Suprapubic skin (tissue), 4 donors: ENCODE measurements around the gene GALNT2. TPM values are rescaled to one million over a fixed set of nuclear protein-coding genes. Genes with fewer than 3 reads are reported as not detected.

Experiments used
- DNase-seq, 2 donors: peaks; one replicate each; pipeline ENCODE4 v3.0.0-alpha.2; 2019; ENCODE audit warnings: low spot score in 2 of 2
- H3K27ac ChIP-seq: fragments of 200-600 bp; sonication (generic); one replicate; pipeline ENCODE4 v1.5.1; 2019
- H3K27me3 ChIP-seq: fragments of 200-600 bp; sonication (generic); one replicate; pipeline ENCODE4 v1.5.1; 2019
- H3K36me3 ChIP-seq: fragments of 200-600 bp; sonication (generic); one replicate; pipeline ENCODE4 v1.5.1; 2019
- H3K4me1 ChIP-seq: fragments of 200-600 bp; sonication (generic); one replicate; pipeline ENCODE4 v1.5.1; 2019
- H3K4me3 ChIP-seq: fragments of 200-600 bp; sonication (generic); one replicate; pipeline ENCODE4 v1.5.1; 2019; ENCODE audit warnings: mild to moderate bottlenecking
- H3K9me3 ChIP-seq: fragments of 200-600 bp; sonication (generic); one replicate; pipeline ENCODE4 v1.5.1; 2019
- EP300 ChIP-seq: sonication (generic); formaldehyde crosslinking; IDR thresholded peaks from one replicate; pipeline ENCODE4 v1.6.1; 2017; ENCODE audit warnings: antibody characterized with exemption
- POLR2A ChIP-seq, 2 donors: fragments of 450-650 bp; IDR thresholded peaks; one replicate each; pipeline ENCODE4 v1.6.1; 2017; ENCODE audit warnings: antibody characterized with exemption in 2 of 2, mild to moderate bottlenecking in 2 of 2, moderate library complexity in 2 of 2
- POLR2AphosphoS5 ChIP-seq, 3 donors: sonication (generic); formaldehyde crosslinking; IDR thresholded peaks; one replicate each; pipeline ENCODE4 v1.6.1; 2017; ENCODE audit warnings: antibody characterized with exemption in 3 of 3
- WGBS: methylation state at CpG from one replicate; pipeline ENCODE4 v1.1.5; 2018; 5-methylcytosine and 5-hydroxymethylcytosine counted together
- total RNA-seq, 4 donors: library from RNA; depleted of rRNA; stranded (reverse); fragments of >200 nt; gene quantifications; one replicate each; pipeline ENCODE4 v1.1.0, GENCODE V29; 2016
- TF ChIP-seq, protein P1 (sequence below), 2 donors: fragments of 200-600 bp in 1 of 2; fragments of 450-650 bp in 1 of 2; sonication (generic) in 1 of 2; IDR thresholded peaks; one replicate each; pipeline ENCODE4 v1.5.1; 2016 to 2019; ENCODE audit warnings: antibody characterized with exemption in 2 of 2, mild to moderate bottlenecking in 1 of 2, moderate library complexity in 1 of 2

GALNT2 gene
- total RNA-seq, 4 donors from 2014 or later: 24.1 to 40.2 (median 36.4) TPM

DNA sequence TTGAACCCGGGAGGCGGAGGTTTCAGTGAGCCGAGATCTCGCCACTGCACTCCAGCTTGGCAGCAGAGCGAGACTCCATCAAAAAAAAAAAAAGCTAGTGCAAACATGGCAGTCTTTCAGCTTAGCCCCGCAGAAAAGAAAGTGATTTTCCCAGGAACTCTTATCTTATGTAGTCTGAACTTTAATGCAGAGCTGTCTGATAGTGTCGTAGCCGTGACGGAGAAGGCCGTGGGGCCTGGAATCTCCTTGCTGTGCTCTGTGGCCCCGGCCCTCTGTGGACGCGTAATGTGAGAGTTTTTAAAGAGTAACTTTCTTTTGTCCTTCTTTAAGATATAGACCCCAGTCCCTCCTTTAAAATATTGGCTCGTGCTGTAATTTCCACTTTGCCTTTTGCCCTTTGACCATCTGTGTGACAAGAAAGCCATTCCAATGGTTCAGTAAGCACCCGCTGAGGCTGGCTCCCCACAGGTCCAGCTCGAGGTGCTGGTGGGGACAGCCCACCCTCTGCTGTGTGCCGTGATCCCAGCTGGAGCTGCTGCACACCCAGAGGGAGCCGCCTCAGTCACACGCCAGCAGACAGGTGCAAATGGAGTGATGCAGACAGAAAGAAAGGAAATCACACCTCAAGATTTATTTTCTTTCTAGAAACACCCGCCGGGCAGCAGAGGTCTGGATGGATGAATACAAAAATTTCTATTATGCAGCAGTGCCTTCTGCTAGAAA, 195.1 kb downstream of the GALNT2 start:
- no peak overlapping the region for H3K4me3 ChIP-seq
- 93% methylated on average over 21 of the region's 21 CpGs for WGBS
- no peak overlapping the region for H3K27ac ChIP-seq
- H3K27me3 ChIP-seq: no peaks in the 10 kb centered on the region
- peaks cover 65% of the 10 kb centered on the region for H3K36me3 ChIP-seq
- DNase-seq: no peak
- TF ChIP-seq POLR2A (IDR thresholded peaks at IDR 0.05): no peak
- no peaks in the 10 kb centered on the region for H3K9me3 ChIP-seq
- no peaks in the 10 kb centered on the region for H3K4me1 ChIP-seq

DNA sequence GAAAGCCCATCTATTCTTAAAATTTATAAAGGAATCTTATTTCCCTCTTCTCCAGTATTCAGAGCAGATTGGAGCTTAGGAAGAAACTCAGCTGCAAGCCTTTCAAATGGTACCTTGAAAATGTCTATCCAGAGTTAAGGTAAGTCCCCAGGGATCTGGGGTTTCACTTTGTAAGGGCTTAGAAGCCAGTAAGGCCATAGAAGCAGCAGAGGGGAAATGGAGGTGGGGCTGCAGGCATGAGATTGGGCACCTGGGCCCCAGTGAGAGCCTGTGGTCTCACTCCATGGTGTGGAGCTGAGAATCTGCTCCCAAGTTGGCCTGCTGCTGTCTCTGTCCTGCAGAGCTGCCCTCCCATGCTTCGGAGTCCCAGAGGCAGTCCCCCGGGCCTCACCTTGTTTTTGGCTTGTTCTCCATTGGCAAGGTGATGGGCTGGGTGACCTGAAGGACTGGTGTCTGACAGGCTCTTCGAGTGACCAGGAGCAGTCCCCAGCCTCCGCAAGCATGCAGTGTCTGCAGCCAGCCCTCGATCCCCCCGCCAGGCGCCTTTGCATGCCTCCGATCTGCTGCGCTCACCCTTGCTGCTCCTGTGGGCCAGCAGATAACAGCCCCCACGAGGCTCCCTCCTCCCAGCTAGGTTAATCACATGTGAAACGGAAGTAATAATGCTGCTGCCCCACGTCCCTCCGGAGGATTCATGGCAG, 196.0 kb downstream of the GALNT2 start:
- Histone ChIP-seq H3K27me3 (no peaks in the 10 kb centered on the region), H3K9me3 (no peaks in the 10 kb centered on the region), H3K4me3 (no peak overlapping the region), H3K36me3 (peaks cover 66% of the 10 kb centered on the region), H3K27ac (no peak overlapping the region), H3K4me1 (no peaks in the 10 kb centered on the region)
- 95% methylated on average over 7 of the region's 13 CpGs for WGBS
- DNase-seq: no peak
- TF ChIP-seq EP300 (no peak), POLR2A (IDR thresholded peaks at IDR 0.05) (no peak)

DNA sequence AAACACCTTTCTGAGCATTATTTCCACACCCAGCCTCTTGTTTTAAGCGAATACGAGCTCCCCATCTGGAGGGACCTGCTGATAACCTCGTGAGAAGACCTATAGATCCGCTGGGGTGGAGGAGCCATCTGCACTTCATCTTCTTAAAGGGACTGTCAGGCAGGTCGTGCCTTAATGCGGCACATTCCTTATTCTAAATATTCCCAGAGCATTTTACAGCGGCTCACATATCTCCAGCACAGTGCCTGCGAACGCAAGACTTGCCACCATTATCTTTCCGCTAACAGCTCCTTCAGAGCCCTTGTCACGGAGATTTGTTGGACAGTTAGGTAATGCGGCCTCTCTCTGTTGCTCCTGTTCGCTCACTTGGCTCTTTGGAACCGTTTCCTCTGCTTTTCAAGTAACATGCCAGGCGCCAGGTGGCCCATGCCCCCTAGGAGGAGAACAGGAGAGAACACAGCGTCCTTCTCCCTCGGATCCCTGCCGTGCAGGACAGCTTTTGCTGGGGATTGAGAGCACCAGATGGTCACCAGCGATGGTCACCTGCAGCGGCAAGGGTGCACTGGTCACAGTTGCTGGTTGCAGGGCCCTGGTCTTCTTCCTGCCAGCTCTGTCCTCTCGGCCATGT, 196.6 kb downstream of the GALNT2 start:
- Histone ChIP-seq H3K27me3 (no peaks in the 10 kb centered on the region), H3K4me3 (no peak overlapping the region), H3K27ac (no peak overlapping the region), H3K4me1 (no peaks in the 10 kb centered on the region), H3K36me3 (peaks cover 70% of the 10 kb centered on the region), H3K9me3 (no peaks in the 10 kb centered on the region)
- TF ChIP-seq, protein P1, sequence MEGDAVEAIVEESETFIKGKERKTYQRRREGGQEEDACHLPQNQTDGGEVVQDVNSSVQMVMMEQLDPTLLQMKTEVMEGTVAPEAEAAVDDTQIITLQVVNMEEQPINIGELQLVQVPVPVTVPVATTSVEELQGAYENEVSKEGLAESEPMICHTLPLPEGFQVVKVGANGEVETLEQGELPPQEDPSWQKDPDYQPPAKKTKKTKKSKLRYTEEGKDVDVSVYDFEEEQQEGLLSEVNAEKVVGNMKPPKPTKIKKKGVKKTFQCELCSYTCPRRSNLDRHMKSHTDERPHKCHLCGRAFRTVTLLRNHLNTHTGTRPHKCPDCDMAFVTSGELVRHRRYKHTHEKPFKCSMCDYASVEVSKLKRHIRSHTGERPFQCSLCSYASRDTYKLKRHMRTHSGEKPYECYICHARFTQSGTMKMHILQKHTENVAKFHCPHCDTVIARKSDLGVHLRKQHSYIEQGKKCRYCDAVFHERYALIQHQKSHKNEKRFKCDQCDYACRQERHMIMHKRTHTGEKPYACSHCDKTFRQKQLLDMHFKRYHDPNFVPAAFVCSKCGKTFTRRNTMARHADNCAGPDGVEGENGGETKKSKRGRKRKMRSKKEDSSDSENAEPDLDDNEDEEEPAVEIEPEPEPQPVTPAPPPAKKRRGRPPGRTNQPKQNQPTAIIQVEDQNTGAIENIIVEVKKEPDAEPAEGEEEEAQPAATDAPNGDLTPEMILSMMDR (IDR thresholded peaks at IDR 0.05): no peak
- no peak for TF ChIP-seq POLR2AphosphoS5 (IDR thresholded peaks at IDR 0.05)
- TF ChIP-seq POLR2A (IDR thresholded peaks at IDR 0.05): no peak
- no peak for TF ChIP-seq EP300
- DNase-seq: no peak
- WGBS: 91% methylated on average over 21 of the region's 21 CpGs

DNA sequence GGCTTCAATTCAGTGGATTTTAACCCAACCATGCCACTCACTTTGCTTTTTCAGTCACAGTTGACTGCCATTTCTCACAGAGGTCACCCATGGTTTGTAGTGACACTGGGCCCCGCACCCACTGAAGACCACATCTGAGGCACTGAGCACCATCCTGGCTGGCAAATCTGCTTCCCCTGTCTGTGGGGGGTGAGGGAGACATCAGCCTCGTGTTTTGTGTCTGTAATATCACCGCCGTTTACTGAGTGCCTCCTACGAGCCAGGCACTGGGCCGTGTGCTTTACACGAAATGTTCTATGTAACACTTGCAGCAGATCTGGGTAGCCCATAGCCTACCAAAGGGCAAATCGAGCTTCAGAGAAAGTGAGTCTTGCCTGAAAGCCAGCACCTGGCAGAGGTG, 197.3 kb downstream of the GALNT2 start:
- Histone ChIP-seq H3K36me3 (peaks cover 67% of the 10 kb centered on the region), H3K27ac (no peak overlapping the region), H3K4me3 (no peak overlapping the region), H3K27me3 (no peaks in the 10 kb centered on the region), H3K9me3 (no peaks in the 10 kb centered on the region), H3K4me1 (no peaks in the 10 kb centered on the region)
- TF ChIP-seq EP300 (no peak), POLR2A (IDR thresholded peaks at IDR 0.05) (no peak), POLR2AphosphoS5 (IDR thresholded peaks at IDR 0.05) (no peak)
- TF ChIP-seq, protein P1 (IDR thresholded peaks at IDR 0.05): no peak
- DNase-seq: no peak
- WGBS: 94% methylated on average over 8 of the region's 8 CpGs

DNA sequence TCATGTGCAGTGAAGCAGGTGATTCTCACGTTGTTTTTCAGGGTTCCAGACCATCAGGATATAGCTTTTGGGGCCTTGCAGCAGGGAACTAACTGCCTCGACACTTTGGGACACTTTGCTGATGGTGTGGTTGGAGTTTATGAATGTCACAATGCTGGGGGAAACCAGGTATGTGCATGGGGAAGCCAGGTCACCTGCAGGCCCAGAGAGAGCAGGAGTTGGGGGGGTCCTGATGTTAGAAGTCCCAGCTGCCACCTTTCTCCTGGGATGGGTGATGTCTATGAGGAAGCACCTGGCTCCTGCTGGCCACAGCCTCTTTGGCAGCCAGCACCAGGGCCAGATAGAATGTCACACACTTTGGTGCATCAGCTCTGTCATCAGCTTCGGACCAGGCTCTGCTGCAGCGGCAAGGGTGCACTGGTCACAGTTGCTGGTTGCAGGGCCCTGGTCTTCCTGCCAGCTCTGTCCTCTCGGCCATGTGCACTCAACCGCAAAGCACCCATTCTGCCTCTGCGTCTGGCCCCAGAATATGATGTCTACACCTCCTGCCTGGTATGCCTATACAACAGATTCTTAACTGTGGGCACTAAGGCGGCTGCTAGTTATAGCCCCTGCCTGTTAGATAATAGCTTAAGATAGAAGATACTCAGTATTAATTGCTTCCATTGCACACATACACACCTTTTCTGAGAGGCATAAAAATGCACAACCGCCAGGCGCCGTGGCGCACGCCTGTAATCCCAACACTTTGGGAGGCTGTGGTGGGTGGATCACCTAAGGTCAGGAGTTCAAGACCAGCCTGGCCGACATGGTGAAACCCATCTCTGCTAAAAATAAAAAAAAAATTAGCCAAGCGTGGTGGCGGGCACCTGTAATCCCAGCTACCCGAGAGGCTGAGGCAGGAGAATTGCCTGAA, 198.4 kb downstream of the GALNT2 start:
- peaks cover 71% of the 10 kb centered on the region for H3K36me3 ChIP-seq
- 95% methylated on average over 17 of the region's 17 CpGs for WGBS
- no peaks in the 10 kb centered on the region for H3K9me3 ChIP-seq
- no peak for TF ChIP-seq EP300
- TF ChIP-seq POLR2A (IDR thresholded peaks at IDR 0.05): no peak
- TF ChIP-seq POLR2AphosphoS5 (IDR thresholded peaks at IDR 0.05): no peak
- TF ChIP-seq, protein P1 (IDR thresholded peaks at IDR 0.05): no peak
- peak; percentile 53 to 65 for DNase-seq
- H3K27ac ChIP-seq: no peak overlapping the region
- no peak overlapping the region for H3K4me3 ChIP-seq
- H3K27me3 ChIP-seq: no peaks in the 10 kb centered on the region
- H3K4me1 ChIP-seq: peaks cover 7% of the 10 kb centered on the region
